HG02981 (cell line): Measurements from ENCODE around the gene EHD3.

Source experiments
- ATAC-seq: cut with Tn5 transposase; IDR thresholded peaks from one replicate; pipeline ENCODE4 v1.9.1; 2021; ENCODE audit warnings: mild to moderate bottlenecking, moderate library complexity; ENCODE audit not compliant: unreplicated experiment

EHD3 gene

GRCh38 chr2:31234683-31235503 lies 941 bp downstream of the EHD3 start:
- no peak for ATAC-seq

GRCh38 chr2:31235504-31235902 lies 1.6 kb downstream of the EHD3 start:
- ATAC-seq, result no peak

GRCh38 chr2:31236433-31237205 lies 2.7 kb downstream of the EHD3 start:
- ATAC-seq, result no peak

- ATAC-seq, result no peak
These were observed 3.5 kb downstream of the EHD3 start for GRCh38 chr2:31237348-31238017.

- no peak for ATAC-seq
These were observed 4.4 kb downstream of the EHD3 start for GRCh38 chr2:31238126-31238905.

- ATAC-seq, result no peak
These were observed 5.1 kb downstream of the EHD3 start for GRCh38 chr2:31238906-31239592.

- no peak for ATAC-seq
These were observed 5.7 kb downstream of the EHD3 start for GRCh38 chr2:31239593-31240177.

- ATAC-seq, result no peak
These were observed 6.7 kb downstream of the EHD3 start for GRCh38 chr2:31240381-31241365.

- no peak for ATAC-seq
These were observed 7.8 kb downstream of the EHD3 start for GRCh38 chr2:31241625-31242270.

GRCh38 chr2:31243053-31243452 lies 9.1 kb downstream of the EHD3 start:
- no peak for ATAC-seq

- no peak for ATAC-seq
These were observed 10.1 kb downstream of the EHD3 start for GRCh38 chr2:31244101-31244500.

GRCh38 chr2:31246184-31246852 lies 12.4 kb downstream of the EHD3 start:
- ATAC-seq, result no peak

- no peak for ATAC-seq
These were observed 13.8 kb downstream of the EHD3 start for GRCh38 chr2:31247711-31248110.

- no peak for ATAC-seq
These were observed 14.2 kb downstream of the EHD3 start for GRCh38 chr2:31248139-31248538.

GRCh38 chr2:31249009-31249690 lies 15.2 kb downstream of the EHD3 start:
- no peak for ATAC-seq

GRCh38 chr2:31251018-31251417 lies 17.1 kb downstream of the EHD3 start:
- ATAC-seq, result no peak

GRCh38 chr2:31251851-31252250 lies 17.9 kb downstream of the EHD3 start:
- ATAC-seq, result no peak
